HCT116 (cell line): ENCODE results near the gene SZT2. TPM values are rescaled to one million over a fixed set of nuclear protein-coding genes. Genes with fewer than 3 reads are reported as not detected.

Source experiments
- ATAC-seq: fragments of 200-7000 bp; cut with Tn5 transposase; 2 replicates; pipeline ENCODE4 v1.9.1; 2020; ENCODE audit warnings: mild to moderate bottlenecking, moderate library complexity
- BruUV-seq: library from RNA; stranded (reverse); fragments of 400-500 nt; replicated peaks from 2 replicates; lab custom pipeline; 2021; lab: Mats Ljungman, UMichigan
- CTCF ChIA-PET: fragments of 300-600 bp; sonication (Branson Sonifier 250); formaldehyde crosslinking; loops from one replicate; lab custom pipeline; 2021; ENCODE audit warnings: antibody characterized with exemption; lab: Charles Lee
- POLR2A ChIA-PET: fragments of 300-600, 350-600 bp; sonication (Branson Sonifier 250); formaldehyde crosslinking; loops from one replicate; lab custom pipeline; 2021; ENCODE audit warnings: antibody characterized with exemption; lab: Charles Lee
- RAD21 ChIA-PET, 2 experiments: fragments of 300-600 bp; sonication (Branson Sonifier 250); formaldehyde crosslinking; loops; one replicate each; lab custom pipeline; 2023; ENCODE audit warnings: low total read pairs in 2 of 2; ENCODE audit not compliant: uncharacterized antibody in 2 of 2, unreplicated experiment in 2 of 2, low non-redundant PET in 1 of 2; lab: Charles Lee
- DNase-seq: peaks from one replicate; pipeline ENCODE4 v3.0.0-alpha.2; 2010; ENCODE audit warnings: low read depth, low spot score
- H2AFZ ChIP-seq: fragments of 200-600 bp; shearing (Covaris generic), sonication (generic); 2 replicates; pipeline ENCODE4 v1.6.1; 2017; ENCODE audit warnings: low read depth, mixed run types, mixed read lengths, antibody characterized with exemption, low read length; ENCODE audit not compliant: poor library complexity, severe bottlenecking
- H3K27ac ChIP-seq: 2 replicates; pipeline ENCODE4 v1.5.1; 2012; ENCODE audit warnings: low read depth, low read length
- H3K27me3 ChIP-seq: fragments of 200-600 bp; sonication (generic); 2 replicates; pipeline ENCODE4 v1.6.1; 2016; ENCODE audit warnings: mixed run types, low read length, mixed read lengths; ENCODE audit not compliant: insufficient read depth
- H3K36me3 ChIP-seq, 2 experiments: fragments of 200-500 bp in 1 of 2; fragments of 200-600 bp in 1 of 2; sonication (Bioruptor generic) in 1 of 2; sonication (generic) in 1 of 2; 2 replicates each; pipeline versions ENCODE4 v1.5.1 to v1.6.1; 2014 to 2016; ENCODE audit warnings: low read length in 2 of 2, inconsistent platforms in 1 of 2, mixed read lengths in 1 of 2, mixed run types in 1 of 2; ENCODE audit not compliant: insufficient read depth in 2 of 2, control insufficient read depth in 1 of 2
- H3K4me1 ChIP-seq, 2 experiments: fragments of 200-600 bp in 1 of 2; sonication (generic) in 1 of 2; 2 replicates each; pipeline versions ENCODE4 v1.5.1 to v1.6.1; 2012 to 2017; ENCODE audit warnings: low read length in 2 of 2, inconsistent platforms in 1 of 2, mild to moderate bottlenecking in 1 of 2, mixed read lengths in 1 of 2, mixed run types in 1 of 2, moderate library complexity in 1 of 2; ENCODE audit not compliant: insufficient read depth in 2 of 2, control insufficient read depth in 1 of 2
- H3K4me2 ChIP-seq: fragments of 200-600 bp; sonication (generic); 2 replicates; pipeline ENCODE4 v1.6.1; 2017; ENCODE audit warnings: mixed run types, low read length, mixed read lengths
- H3K4me3 ChIP-seq, 2 experiments: fragments of 200-600 bp in 1 of 2; sonication (generic) in 1 of 2; replicated peaks in 1 of 2; 2 replicates each; pipeline ENCODE4 v1.5.1; 2011 to 2016; ENCODE audit warnings: low read length in 2 of 2, control low read depth in 1 of 2, low read depth in 1 of 2, mild to moderate bottlenecking in 1 of 2, mixed read lengths in 1 of 2, mixed run types in 1 of 2
- H3K79me2 ChIP-seq: fragments of 200-600 bp; sonication (generic); 2 replicates; pipeline ENCODE4 v1.6.1; 2017; ENCODE audit warnings: mild to moderate bottlenecking, mixed run types, low read length, moderate library complexity, mixed read lengths; ENCODE audit not compliant: insufficient read depth
- H3K9ac ChIP-seq: fragments of 200-600 bp; sonication (generic); 2 replicates; pipeline ENCODE4 v1.6.1; 2016; ENCODE audit warnings: low read length, mixed read lengths
- H3K9me2 ChIP-seq: fragments of 200-600 bp; sonication (generic), shearing (Covaris generic); 2 replicates; pipeline ENCODE4 v1.6.1; 2017; ENCODE audit warnings: mixed run types, mild to moderate bottlenecking, moderate library complexity; ENCODE audit not compliant: insufficient read depth
- H3K9me3 ChIP-seq, 2 experiments: fragments of 200-500 bp in 1 of 2; fragments of 200-600 bp in 1 of 2; sonication (Bioruptor generic) in 1 of 2; sonication (generic) in 1 of 2; 2 replicates each; pipeline ENCODE4 v1.6.1; 2014 to 2017; ENCODE audit warnings: low read length in 2 of 2, mixed read lengths in 2 of 2, inconsistent platforms in 1 of 2, low read depth in 1 of 2, mild to moderate bottlenecking in 1 of 2, mixed run types in 1 of 2, moderate library complexity in 1 of 2; ENCODE audit not compliant: control insufficient read depth in 1 of 2, insufficient read depth in 1 of 2
- H4K20me1 ChIP-seq: fragments of 200-600 bp; sonication (generic), shearing (Covaris generic); 2 replicates; pipeline ENCODE4 v1.6.1; 2017; ENCODE audit warnings: mixed run types, mild to moderate bottlenecking, moderate library complexity; ENCODE audit not compliant: insufficient read depth
- CBX3 ChIP-seq: IDR thresholded peaks from 2 replicates; pipeline ENCODE4 v1.6.1; 2012; ENCODE audit warnings: low read depth
- CEBPB ChIP-seq: IDR thresholded peaks from 2 replicates; pipeline ENCODE4 v1.6.1; 2012; ENCODE audit warnings: low read depth
- CTCF ChIP-seq, 3 experiments: fragments of 200-600 bp in 1 of 3; sonication (generic) in 1 of 3; IDR thresholded peaks in 2 of 3; conservative IDR thresholded peaks in 1 of 3; 2 replicates each; pipeline ENCODE4 v1.5.1; 2012 to 2017; ENCODE audit warnings: low read depth in 2 of 3, low read length in 2 of 3, antibody characterized with exemption in 1 of 3, borderline replicate concordance in 1 of 3, control low read depth in 1 of 3, mild to moderate bottlenecking in 1 of 3, mixed read lengths in 1 of 3, mixed run types in 1 of 3, moderate library complexity in 1 of 3; ENCODE audit not compliant: insufficient read depth in 1 of 3
- EGR1 ChIP-seq: IDR thresholded peaks from 2 replicates; pipeline ENCODE4 v1.6.1; 2012; ENCODE audit warnings: low read depth
- EZH2 ChIP-seq: fragments of 200-600 bp; sonication (generic); IDR thresholded peaks from 2 replicates; pipeline ENCODE4 v1.6.1; 2017; ENCODE audit warnings: antibody characterized with exemption, mixed run types
- EZH2phosphoT487 ChIP-seq: fragments of 200-600 bp; IDR thresholded peaks from 2 replicates; pipeline ENCODE4 v1.6.1; 2018; ENCODE audit warnings: antibody characterized with exemption, borderline replicate concordance
- JUND ChIP-seq: IDR thresholded peaks from 2 replicates; pipeline ENCODE4 v1.6.1; 2012
- POLR2A ChIP-seq: IDR thresholded peaks from 2 replicates; pipeline ENCODE4 v1.7.0; 2011; ENCODE audit warnings: borderline replicate concordance; ENCODE audit not compliant: insufficient read depth, insufficient read length; ENCODE audit errors: extremely low read depth
- POLR2AphosphoS5 ChIP-seq: IDR thresholded peaks from 2 replicates; pipeline ENCODE4 v1.6.1; 2011; ENCODE audit warnings: mild to moderate bottlenecking, low read depth, low read length, moderate library complexity
- REST ChIP-seq: IDR thresholded peaks from 2 replicates; pipeline ENCODE4 v1.6.1; 2012; ENCODE audit warnings: low read depth
- SIN3A ChIP-seq: IDR thresholded peaks from 2 replicates; pipeline ENCODE4 v1.6.1; 2012; ENCODE audit warnings: low read depth
- SP1 ChIP-seq: IDR thresholded peaks from 2 replicates; pipeline ENCODE4 v1.6.1; 2012; ENCODE audit warnings: low read depth
- SRF ChIP-seq: IDR thresholded peaks from 2 replicates; pipeline ENCODE4 v1.6.1; 2012; ENCODE audit warnings: low read depth
- TCF7L2 ChIP-seq: IDR thresholded peaks from 2 replicates; pipeline ENCODE4 v1.7.0; 2011; ENCODE audit warnings: borderline replicate concordance, inconsistent platforms; ENCODE audit not compliant: insufficient read depth, insufficient read length; ENCODE audit errors: extremely low read depth
- YY1 ChIP-seq: IDR thresholded peaks from 2 replicates; pipeline ENCODE4 v1.6.1; 2011; ENCODE audit warnings: low read length, low read depth, moderate library complexity, mild to moderate bottlenecking; ENCODE audit not compliant: insufficient replicate concordance; ENCODE audit errors: extremely low read depth
- ZBTB33 ChIP-seq: IDR thresholded peaks from 2 replicates; pipeline ENCODE4 v1.6.1; 2011; ENCODE audit warnings: mild to moderate bottlenecking, low read length, moderate library complexity; ENCODE audit not compliant: insufficient replicate concordance; ENCODE audit errors: extremely low read depth
- ZFX ChIP-seq: fragments of 450-650 bp; IDR thresholded peaks from 2 replicates; pipeline ENCODE4 v1.6.1; 2017
- intact Hi-C: fragments of 100-400 bp; cut with micrococcal nuclease; formaldehyde crosslinking; loops from 2 replicates; pipeline ENCODE4 v1.10.0; 2022
- total RNA-seq: library from RNA; stranded (reverse); gene quantifications from one replicate; pipeline ENCODE4 v1.2.1, GENCODE V29; 2021; ENCODE audit not compliant: unreplicated experiment

Gene SZT2
- total RNA-seq, 1 experiment from 2014 or later = 43.0 TPM

- no TSS peak for BruUV-seq
- CTCF ChIA-PET = no interaction called here
Measured at GRCh38 chr1:43448955-43449707, 59.4 kb downstream of the SZT2 start.

More at GRCh38 chr1:43448955-43449707, 59.4 kb downstream of the SZT2 start:
- ChIA-PET POLR2A (no interaction called here), RAD21 (interaction anchor here in 1 of 2 experiments (0.6 kb wide), 1 partner anchor 32 kb away, joined by 3 read pairs; no protein-coding TSS in a partner anchor)
- Histone ChIP-seq H3K4me3 (no peak overlapping the region), H3K27ac (no peak overlapping the region), H3K36me3 (peaks cover 0 to 15% of the 10 kb centered on the region in 2 experiments; a peak in 2 of 4 replicates), H3K4me1 (peaks cover 11 to 22% of the 10 kb centered on the region in 2 experiments), H3K4me2 (no peak overlapping the region), H3K79me2 (no peaks in the 10 kb centered on the region), H3K9ac (no peak overlapping the region), H3K9me3 (no peaks in the 10 kb centered on the region), H3K9me2 (no peaks in the 10 kb centered on the region), H4K20me1 (no peaks in the 10 kb centered on the region), H3K27me3 (no peaks in the 10 kb centered on the region)
- no peak for ATAC-seq
- DNase-seq = no peak
- intact Hi-C loops = no loop called here
- TF ChIP-seq CEBPB = no peak
- no peak for TF ChIP-seq ZFX
- no peak for TF ChIP-seq SP1
- no peak for TF ChIP-seq EZH2phosphoT487
- TF ChIP-seq SIN3A = no peak
- TF ChIP-seq EZH2 = no peak
- no peak for TF ChIP-seq REST
- no peak for TF ChIP-seq CBX3
- no peak for TF ChIP-seq JUND
- no peak for TF ChIP-seq CTCF (IDR thresholded peaks at IDR 0.05 in 2 of 3, conservative IDR thresholded peaks at IDR 0.05 in 1 of 3; ENCODE audit: borderline replicate concordance in 1 of 3, insufficient read depth in 1 of 3, low read depth in 2 of 3, low read length in 2 of 3)
- TF ChIP-seq POLR2A = no peak
- TF ChIP-seq POLR2AphosphoS5 = no peak
- TF ChIP-seq EGR1 = no peak
- no peak for TF ChIP-seq YY1
- no peak for TF ChIP-seq SRF
- no peak for TF ChIP-seq ZBTB33
- TF ChIP-seq TCF7L2 = no peak
- TF ChIP-seq, all 23 proteins: peak for 0
- H2AFZ ChIP-seq = no peak overlapping the region
